D721Med (cell line): ENCODE results near the gene SSR2.
A peak's percentile ranks its signal among the peaks of the same experiment; 100 is the strongest.

Experiments
- DNase-seq: peaks from one replicate; pipeline ENCODE4 v3.0.0; 2011; ENCODE audit warnings: low spot score; ENCODE audit not compliant: insufficient read length
- FAIRE-seq: peaks from 2 replicates; lab custom pipeline; 2011; peaks lifted over from hg19 to GRCh38; lab: Jason Lieb, UNC
- TF ChIP-seq, protein P1 (sequence below): IDR thresholded peaks from 2 replicates; pipeline ENCODE4 v1.5.1; 2012; ENCODE audit warnings: mild to moderate bottlenecking, control low read depth; ENCODE audit not compliant: insufficient read depth; ENCODE audit errors: missing control alignments

SSR2 gene

DNA sequence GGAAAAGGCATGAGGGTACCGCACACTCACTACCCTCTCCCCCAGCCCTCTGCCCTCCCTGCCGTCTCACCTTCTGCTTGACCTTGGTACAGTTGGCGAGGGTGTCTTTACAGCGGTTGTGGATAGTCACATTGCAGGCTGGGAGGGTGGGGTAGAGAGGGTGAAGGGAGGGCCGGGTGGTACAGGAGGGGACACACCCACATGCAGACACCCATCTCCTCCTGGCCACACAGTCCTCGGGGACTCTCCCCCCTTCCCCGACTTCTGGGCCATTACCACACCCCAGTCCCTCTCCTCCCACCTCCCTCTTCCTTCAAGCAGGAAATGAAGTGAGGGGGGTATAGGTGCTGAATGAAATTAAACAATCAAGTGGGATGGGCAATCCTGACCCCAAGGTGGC, 54.0 kb downstream of the SSR2 start:
- FAIRE-seq: no peak
- TF ChIP-seq, protein P1, sequence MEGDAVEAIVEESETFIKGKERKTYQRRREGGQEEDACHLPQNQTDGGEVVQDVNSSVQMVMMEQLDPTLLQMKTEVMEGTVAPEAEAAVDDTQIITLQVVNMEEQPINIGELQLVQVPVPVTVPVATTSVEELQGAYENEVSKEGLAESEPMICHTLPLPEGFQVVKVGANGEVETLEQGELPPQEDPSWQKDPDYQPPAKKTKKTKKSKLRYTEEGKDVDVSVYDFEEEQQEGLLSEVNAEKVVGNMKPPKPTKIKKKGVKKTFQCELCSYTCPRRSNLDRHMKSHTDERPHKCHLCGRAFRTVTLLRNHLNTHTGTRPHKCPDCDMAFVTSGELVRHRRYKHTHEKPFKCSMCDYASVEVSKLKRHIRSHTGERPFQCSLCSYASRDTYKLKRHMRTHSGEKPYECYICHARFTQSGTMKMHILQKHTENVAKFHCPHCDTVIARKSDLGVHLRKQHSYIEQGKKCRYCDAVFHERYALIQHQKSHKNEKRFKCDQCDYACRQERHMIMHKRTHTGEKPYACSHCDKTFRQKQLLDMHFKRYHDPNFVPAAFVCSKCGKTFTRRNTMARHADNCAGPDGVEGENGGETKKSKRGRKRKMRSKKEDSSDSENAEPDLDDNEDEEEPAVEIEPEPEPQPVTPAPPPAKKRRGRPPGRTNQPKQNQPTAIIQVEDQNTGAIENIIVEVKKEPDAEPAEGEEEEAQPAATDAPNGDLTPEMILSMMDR: no peak
- no peak for DNase-seq

DNA sequence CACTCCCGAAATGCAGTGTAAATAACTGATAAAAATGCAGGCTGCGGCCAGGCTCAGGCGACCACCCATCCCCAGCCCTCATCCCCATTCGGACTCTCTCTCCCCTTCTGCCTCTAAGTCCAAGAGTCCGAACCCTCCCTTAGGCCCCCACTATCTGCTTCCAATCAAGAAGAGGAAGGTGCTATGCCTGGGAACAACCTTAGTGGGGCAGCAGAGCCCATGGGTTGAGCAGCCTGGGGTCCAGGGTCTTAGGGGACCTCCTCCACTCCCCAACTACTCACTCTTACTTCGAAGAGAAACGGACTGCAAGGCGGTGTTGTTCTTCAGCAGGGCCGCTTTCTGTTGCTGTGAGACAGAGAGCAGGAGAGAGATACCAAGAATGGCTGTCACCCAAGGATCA, 54.6 kb downstream of the SSR2 start:
- TF ChIP-seq, protein P1: peak; percentile 19
- no peak for DNase-seq
- no peak for FAIRE-seq

DNA sequence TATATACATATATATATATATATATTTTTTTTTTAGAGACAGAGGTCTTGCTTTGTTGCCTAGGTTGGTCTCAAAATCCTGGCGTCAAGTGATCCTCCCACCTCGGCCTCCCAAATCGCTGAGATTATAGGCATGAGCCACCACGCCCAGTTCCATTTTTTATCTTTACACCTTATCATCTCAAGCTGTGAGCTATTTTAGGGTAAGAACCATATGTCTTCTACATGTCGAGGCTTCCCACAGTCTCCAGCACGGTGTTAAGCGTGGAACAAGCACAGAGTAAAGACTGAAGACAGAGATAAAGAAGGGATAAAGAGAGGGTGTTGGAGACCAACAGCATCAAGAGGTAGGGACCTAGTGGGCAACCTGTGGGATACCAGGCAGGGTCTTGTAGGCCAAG, 56.6 kb downstream of the SSR2 start:
- TF ChIP-seq, protein P1: no peak
- no peak for DNase-seq
- FAIRE-seq: no peak

DNA sequence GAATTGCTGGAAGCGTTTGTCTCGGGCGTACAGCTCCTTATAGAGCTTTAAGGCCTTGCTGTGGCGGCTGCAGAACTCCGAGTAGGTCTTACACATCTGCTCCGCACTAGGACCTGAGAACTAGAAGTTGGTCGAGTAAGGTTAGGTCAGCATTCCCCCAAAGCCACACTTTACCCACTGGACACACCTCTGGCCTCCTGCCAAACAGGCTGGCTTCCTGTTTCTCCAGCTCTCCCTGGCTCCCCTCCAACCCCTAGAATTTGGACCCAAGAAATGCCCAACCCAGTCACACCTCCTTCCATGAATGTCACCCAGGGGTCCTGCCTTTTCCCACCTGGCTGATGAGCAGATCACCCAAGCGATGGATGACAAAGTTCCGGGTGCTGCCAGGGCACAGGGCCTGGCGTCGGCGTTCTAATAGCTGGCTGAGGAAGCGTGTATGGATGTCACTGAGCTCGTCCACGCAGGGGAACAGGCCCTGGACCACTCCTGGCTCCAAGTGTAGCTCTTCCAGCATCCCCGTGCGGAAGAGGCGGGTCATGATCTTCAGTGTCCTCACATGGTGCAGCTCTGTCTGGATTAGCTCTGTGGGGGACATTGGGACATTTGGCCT, 58.0 kb downstream of the SSR2 start:
- DNase-seq (no peak), FAIRE-seq (no peak)
- TF ChIP-seq, protein P1: no peak

DNA sequence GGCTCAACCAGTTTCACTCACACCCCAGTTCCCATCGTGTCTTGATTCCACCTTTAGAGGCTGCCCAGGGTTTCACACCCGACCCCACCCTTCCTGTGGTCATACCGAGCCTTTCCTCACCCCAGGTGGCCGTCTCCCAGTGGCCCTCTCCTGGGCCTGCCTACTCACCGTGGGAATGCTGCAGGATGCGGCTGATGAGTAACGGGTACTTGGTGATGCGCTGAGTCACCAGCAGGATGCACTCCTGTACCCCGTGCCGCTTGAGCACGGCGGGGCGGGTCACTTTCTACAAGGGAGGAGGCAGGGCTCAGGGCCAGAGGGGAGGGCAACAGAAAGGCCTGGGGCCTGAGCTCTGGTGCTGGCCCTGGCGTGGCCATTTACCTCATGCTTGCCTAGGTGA, 58.8 kb downstream of the SSR2 start:
- FAIRE-seq: no peak
- TF ChIP-seq, protein P1: no peak

DNA sequence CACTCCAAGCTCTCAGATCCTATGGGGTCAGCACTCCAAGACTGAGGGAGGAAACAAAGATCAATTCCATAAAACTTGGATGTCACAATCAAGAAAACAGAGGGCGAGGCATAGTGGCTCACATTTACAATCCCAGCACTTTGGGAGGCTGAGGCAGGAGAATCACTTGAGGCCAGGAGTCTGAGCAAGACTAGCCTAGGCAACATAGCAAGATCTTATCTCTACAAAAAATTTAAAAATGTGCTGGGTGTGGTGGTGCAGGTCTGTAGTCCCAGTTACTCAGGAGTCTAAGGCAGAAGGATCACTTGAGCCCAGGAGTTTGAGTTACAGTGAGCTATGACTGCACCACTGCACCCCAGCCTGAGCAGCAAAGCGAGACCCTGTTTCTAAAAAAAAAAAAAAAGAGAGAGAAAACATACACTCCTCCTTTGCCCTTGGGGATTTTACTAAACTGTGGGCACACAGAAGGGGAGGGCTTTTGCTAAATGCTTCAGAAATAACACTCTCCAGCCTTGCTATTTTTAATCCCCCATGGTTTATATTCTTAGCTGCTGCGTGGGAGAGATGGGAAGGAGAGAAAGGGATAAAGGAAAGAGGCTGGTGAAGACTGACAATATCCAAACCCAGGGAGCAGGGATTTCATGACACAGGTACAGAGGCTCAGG, 60.5 kb downstream of the SSR2 start:
- DNase-seq (no peak), FAIRE-seq (no peak)
- TF ChIP-seq, protein P1: no peak

More for the DNA sequence above, 58.8 kb downstream of the SSR2 start:
- DNase-seq: no peak
